Liver (tissue), 3 donors: Measurements from ENCODE around the gene ERN1.

Experiments used
- ATF3 ChIP-seq: IDR thresholded peaks from 2 replicates; pipeline ENCODE4 v1.6.1; 2016; ENCODE audit warnings: antibody characterized with exemption
- CTCF ChIP-seq: fragments of 150-350 bp; IDR thresholded peaks from 2 replicates; pipeline ENCODE4 v1.5.1; 2017; ENCODE audit warnings: improper control_type of control experiment, low read depth, low read length; ENCODE audit not compliant: missing input control
- HNF4A ChIP-seq, 2 donors: conservative IDR thresholded peaks; 2 replicates each; pipeline ENCODE4 v1.6.1; 2016; ENCODE audit warnings: antibody characterized with exemption in 2 of 2, mild to moderate bottlenecking in 2 of 2
- JUND ChIP-seq, 2 donors: IDR thresholded peaks; 2 replicates each; pipeline ENCODE4 v1.6.1; 2016; ENCODE audit warnings: antibody characterized with exemption in 2 of 2
- RAD21 ChIP-seq, 2 donors: IDR thresholded peaks; 2 replicates each; pipeline ENCODE4 v1.6.1; 2016; ENCODE audit warnings: antibody characterized with exemption in 2 of 2, mild to moderate bottlenecking in 2 of 2
- REST ChIP-seq: IDR thresholded peaks from 2 replicates; pipeline ENCODE4 v1.6.1; 2016; ENCODE audit warnings: antibody characterized with exemption, mild to moderate bottlenecking
- SP1 ChIP-seq: IDR thresholded peaks from 2 replicates; pipeline ENCODE4 v1.6.1; 2018; ENCODE audit warnings: antibody characterized with exemption, mild to moderate bottlenecking
- TAF1 ChIP-seq: conservative IDR thresholded peaks from 2 replicates; pipeline ENCODE4 v1.6.1; 2016; ENCODE audit warnings: antibody characterized with exemption, mild to moderate bottlenecking
- YY1 ChIP-seq: IDR thresholded peaks from 2 replicates; pipeline ENCODE4 v1.6.1; 2016; ENCODE audit warnings: antibody characterized with exemption, mild to moderate bottlenecking
- TF ChIP-seq, protein P1 (sequence below): IDR thresholded peaks from 2 replicates; pipeline ENCODE4 v1.6.1; 2016; ENCODE audit warnings: antibody characterized with exemption
- TF ChIP-seq, protein P2 (sequence below): IDR thresholded peaks from 2 replicates; pipeline ENCODE4 v1.6.1; 2016; ENCODE audit warnings: antibody characterized with exemption
- donor health status: healthy.
- donor health status: healthy.

GRCh38 chr17:63993368-63993985 lies 136.5 kb downstream of the ERN1 start:
- TF ChIP-seq CTCF (no peak), YY1 (no peak), HNF4A (conservative IDR thresholded peaks at IDR 0.05) (no peak), REST (no peak), TAF1 (no peak), JUND (IDR thresholded peaks at IDR 0.05) (no peak), SP1 (no peak), ATF3 (no peak), RAD21 (IDR thresholded peaks at IDR 0.05) (no peak)
- TF ChIP-seq, protein P1, sequence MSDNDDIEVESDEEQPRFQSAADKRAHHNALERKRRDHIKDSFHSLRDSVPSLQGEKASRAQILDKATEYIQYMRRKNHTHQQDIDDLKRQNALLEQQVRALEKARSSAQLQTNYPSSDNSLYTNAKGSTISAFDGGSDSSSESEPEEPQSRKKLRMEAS, result no peak
- TF ChIP-seq, protein P2, sequence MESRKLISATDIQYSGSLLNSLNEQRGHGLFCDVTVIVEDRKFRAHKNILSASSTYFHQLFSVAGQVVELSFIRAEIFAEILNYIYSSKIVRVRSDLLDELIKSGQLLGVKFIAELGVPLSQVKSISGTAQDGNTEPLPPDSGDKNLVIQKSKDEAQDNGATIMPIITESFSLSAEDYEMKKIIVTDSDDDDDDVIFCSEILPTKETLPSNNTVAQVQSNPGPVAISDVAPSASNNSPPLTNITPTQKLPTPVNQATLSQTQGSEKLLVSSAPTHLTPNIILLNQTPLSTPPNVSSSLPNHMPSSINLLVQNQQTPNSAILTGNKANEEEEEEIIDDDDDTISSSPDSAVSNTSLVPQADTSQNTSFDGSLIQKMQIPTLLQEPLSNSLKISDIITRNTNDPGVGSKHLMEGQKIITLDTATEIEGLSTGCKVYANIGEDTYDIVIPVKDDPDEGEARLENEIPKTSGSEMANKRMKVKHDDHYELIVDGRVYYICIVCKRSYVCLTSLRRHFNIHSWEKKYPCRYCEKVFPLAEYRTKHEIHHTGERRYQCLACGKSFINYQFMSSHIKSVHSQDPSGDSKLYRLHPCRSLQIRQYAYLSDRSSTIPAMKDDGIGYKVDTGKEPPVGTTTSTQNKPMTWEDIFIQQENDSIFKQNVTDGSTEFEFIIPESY, result no peak
